GM13977 (cell line): ENCODE data around the gene ZXDB.
"Not testable (repeated sequence)": the region's sequence is repeated elsewhere in the genome, so short reads cannot be mapped to it uniquely, and the experiment has no call there.

Experiments
- DNase-seq: peaks from one replicate; pipeline ENCODE4 v3.0.0; 2012; ENCODE audit warnings: low spot score
- in situ Hi-C: fragments of 300-500 bp; cut with MboI; formaldehyde crosslinking; loops from one replicate; pipeline ENCODE4 v1.12.0; 2022; ENCODE audit warnings: low sequenced_read_pairs, low pct_unique_long_range_greater_than_20kb, mixed read lengths, inconsistent platforms; ENCODE audit not compliant: unreplicated experiment
- TF ChIP-seq, protein P1 (sequence below): IDR thresholded peaks from 2 replicates; pipeline ENCODE4 v1.5.1; 2012; ENCODE audit warnings: mild to moderate bottlenecking, control low read depth; ENCODE audit not compliant: insufficient read depth; ENCODE audit errors: extremely low read depth, missing control alignments

The ZXDB gene

GRCh38 chrX:57587607-57588006 is 4.2 kb upstream of the ZXDB start:
- TF ChIP-seq, protein P1, sequence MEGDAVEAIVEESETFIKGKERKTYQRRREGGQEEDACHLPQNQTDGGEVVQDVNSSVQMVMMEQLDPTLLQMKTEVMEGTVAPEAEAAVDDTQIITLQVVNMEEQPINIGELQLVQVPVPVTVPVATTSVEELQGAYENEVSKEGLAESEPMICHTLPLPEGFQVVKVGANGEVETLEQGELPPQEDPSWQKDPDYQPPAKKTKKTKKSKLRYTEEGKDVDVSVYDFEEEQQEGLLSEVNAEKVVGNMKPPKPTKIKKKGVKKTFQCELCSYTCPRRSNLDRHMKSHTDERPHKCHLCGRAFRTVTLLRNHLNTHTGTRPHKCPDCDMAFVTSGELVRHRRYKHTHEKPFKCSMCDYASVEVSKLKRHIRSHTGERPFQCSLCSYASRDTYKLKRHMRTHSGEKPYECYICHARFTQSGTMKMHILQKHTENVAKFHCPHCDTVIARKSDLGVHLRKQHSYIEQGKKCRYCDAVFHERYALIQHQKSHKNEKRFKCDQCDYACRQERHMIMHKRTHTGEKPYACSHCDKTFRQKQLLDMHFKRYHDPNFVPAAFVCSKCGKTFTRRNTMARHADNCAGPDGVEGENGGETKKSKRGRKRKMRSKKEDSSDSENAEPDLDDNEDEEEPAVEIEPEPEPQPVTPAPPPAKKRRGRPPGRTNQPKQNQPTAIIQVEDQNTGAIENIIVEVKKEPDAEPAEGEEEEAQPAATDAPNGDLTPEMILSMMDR: no peak
- no peak for DNase-seq
- in situ Hi-C loops: loop anchor here (25.0 kb wide), 1 partner anchor 325 kb away; the partner anchor contains the start of gene ZXDA

GRCh38 chrX:57592160-57592893 is 516 bp downstream of the ZXDB start:
- in situ Hi-C loops: loop anchor here (25.0 kb wide), 1 partner anchor 320 kb away; the partner anchor contains the start of gene ZXDA
- DNase-seq: peak; percentile 11

GRCh38 chrX:57592894-57593215 is 1.0 kb downstream of the ZXDB start:
- in situ Hi-C loops: loop anchor here (25.0 kb wide), 1 partner anchor 319 kb away; the partner anchor contains the start of gene ZXDA
- DNase-seq: not testable (repeated sequence)

DNA sequence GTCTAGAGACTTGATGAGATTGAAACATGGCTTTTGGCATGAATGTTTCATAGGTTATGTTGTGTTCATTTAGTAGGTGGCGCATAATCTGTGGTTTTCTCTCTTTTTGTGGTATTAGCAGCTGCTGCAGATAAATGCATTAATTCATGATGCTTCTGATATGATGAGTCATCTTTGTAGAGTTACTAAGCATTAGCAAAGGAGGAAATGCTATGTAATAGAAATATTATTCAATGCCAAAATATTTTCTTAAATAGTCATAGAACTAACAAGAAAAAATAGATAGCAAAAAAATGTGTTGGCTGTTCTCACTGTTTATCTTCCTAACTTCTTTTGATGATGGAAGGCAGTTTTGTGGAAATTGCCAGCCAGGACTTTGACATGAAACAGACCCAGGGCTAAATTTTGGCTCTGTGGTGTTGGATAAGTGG is 3.6 kb downstream of the ZXDB start:
- in situ Hi-C loops: loop anchor here (25.0 kb wide), 1 partner anchor 317 kb away; the partner anchor contains the start of gene ZXDA
- no peak for DNase-seq
- TF ChIP-seq, protein P1: no peak

DNA sequence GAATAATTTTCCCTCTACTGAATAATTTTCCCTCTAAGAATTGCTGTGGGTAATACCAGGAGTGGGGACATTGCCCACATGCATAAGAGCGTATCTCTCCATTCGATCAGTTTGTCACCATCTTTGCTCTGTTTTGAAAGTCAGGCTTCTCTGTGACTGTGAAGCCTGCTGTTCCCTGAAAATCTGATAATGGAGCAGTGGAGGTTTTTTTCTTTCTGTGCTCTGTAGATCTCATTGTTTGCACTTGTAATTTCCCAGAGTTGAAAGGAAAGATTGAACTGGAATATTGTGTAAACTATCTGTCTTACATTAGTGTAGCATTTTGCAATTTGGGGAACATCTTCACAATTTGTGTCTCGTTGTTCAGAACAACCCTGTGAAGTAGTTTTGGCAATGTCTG is 4.3 kb downstream of the ZXDB start:
- in situ Hi-C loops: loop anchor here (25.0 kb wide), 1 partner anchor 316 kb away; the partner anchor contains the start of gene ZXDA
- no peak for DNase-seq
- TF ChIP-seq, protein P1: no peak

- TF ChIP-seq, protein P1: no peak
- DNase-seq: no peak
- in situ Hi-C loops: loop anchor here (25.0 kb wide), 1 partner anchor 316 kb away; the partner anchor contains the start of gene ZXDA
Measured at GRCh38 chrX:57596516-57596915, 4.7 kb downstream of the ZXDB start.

DNA sequence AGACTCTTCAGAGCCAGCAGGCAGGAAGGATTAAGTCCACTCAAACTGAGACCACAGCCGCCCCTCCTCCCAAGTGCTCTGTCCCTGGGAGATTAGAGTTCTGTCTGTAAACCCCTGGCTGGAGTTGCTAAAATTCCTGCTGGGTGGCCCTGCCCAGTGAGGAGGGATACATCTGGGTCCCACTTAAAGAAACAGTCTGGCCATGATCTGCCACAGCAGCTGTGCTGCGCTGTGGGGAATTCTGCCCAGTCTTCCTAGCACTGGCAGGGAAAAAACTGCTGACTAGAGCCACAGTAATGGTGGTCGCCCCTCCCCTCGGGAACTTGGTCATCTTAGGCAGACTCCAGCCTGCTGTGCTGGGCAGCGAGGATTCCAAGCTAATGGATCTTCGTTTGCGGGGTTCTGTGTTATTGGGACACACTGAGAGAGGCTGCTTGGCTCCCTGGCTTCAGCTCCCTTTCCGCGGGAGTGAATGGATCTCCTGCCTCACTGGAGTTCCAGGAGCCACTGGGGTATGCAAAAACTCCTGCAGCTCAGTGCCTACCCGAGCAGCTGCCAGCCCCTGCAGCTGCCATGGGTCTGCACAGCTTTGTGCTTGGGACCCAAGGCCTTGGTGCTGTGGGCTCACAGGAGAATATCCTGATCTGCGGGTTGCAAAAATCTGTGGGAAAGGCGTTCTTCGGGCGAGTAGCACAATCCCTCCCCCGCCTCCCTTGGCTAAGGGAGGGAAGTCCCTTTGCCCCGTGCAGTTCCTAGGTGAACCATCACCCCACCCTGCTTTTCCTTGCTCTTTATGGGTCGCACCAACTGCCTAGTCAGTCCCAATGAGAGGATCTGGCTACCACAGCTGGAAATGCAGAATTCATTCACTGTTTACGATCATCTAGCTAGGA is 15.7 kb downstream of the ZXDB start:
- in situ Hi-C loops: no loop called here
- DNase-seq: no peak
- TF ChIP-seq, protein P1: no peak

- DNase-seq, in situ Hi-C loops: not testable (repeated sequence)
Measured at GRCh38 chrX:57613351-57613750, 21.5 kb downstream of the ZXDB start.

DNA sequence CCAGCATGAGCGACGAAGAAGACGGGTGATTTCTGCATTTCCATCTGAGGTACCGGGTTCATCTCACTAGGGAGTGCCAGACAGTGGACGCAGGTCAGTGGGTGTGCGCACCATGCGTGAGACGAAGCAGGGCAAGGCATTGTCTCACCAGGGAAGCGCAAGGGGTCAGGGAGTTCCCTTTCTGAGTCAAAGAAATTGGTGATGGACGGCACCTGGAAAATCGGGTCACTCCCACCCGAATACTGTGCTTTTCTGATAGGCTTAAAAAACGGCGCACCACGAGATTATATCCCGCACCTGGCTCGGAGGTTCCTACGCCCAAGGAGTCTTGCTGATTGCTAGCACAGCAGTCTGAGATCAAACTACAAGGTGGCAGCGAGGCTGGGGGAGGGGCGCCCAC is 37.6 kb downstream of the ZXDB start:
- in situ Hi-C loops: loop anchor here (25.0 kb wide), 1 partner anchor 108 kb away; no protein-coding TSS in a partner anchor
- DNase-seq: not testable (repeated sequence)
